DOHH2 (cell line): ENCODE data around the gene CLIC5.

Experiments
- EZH2phosphoT487 ChIP-seq: fragments of 200-600 bp; sonication (generic); IDR thresholded peaks from 2 replicates; pipeline ENCODE4 v1.6.1; 2017; ENCODE audit warnings: borderline replicate concordance, mild to moderate bottlenecking, antibody characterized with exemption, low read length, moderate library complexity, mixed read lengths
- TF ChIP-seq, protein P1 (sequence below): fragments of 200-600 bp; sonication (generic); IDR thresholded peaks from one replicate; pipeline ENCODE4 v1.5.1; 2014; ENCODE audit warnings: antibody characterized with exemption, mild to moderate bottlenecking, low read depth, low read length; ENCODE audit not compliant: poor library complexity, severe bottlenecking

DNA sequence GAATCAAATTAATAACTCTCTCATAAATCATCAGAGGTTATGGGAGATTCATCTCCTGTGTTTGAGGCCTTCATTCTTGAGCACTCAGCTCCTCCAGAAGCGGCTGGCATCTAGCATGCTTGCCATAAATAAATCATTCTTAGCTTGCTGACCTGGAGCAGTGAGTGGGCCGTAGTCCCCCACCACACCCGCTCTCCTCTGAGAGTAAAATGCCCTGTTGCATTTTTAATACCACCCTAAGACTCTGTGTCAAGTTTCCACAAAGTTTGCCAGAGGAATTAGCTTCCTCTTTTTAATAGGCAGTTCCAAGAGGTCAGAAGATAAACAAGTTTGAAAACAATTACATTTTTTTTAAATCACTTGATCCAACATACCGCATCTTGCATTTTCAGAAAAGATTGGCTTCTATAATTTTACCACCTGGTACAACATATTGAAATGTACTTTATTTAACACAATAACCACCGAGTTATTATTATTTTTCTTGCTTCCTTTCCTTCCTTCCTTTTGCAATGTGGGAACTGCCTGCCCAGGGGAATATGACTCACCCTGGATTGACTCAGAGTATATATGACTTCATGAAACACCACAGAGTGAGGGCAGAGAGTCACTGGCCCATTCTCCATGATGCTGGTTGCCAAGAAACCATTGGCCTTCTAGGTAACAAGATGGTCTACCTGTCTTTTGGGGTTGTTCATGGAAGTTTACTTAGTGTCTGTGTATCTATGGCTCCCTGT is 29.4 kb upstream of the CLIC5 start:
- TF ChIP-seq, protein P1, sequence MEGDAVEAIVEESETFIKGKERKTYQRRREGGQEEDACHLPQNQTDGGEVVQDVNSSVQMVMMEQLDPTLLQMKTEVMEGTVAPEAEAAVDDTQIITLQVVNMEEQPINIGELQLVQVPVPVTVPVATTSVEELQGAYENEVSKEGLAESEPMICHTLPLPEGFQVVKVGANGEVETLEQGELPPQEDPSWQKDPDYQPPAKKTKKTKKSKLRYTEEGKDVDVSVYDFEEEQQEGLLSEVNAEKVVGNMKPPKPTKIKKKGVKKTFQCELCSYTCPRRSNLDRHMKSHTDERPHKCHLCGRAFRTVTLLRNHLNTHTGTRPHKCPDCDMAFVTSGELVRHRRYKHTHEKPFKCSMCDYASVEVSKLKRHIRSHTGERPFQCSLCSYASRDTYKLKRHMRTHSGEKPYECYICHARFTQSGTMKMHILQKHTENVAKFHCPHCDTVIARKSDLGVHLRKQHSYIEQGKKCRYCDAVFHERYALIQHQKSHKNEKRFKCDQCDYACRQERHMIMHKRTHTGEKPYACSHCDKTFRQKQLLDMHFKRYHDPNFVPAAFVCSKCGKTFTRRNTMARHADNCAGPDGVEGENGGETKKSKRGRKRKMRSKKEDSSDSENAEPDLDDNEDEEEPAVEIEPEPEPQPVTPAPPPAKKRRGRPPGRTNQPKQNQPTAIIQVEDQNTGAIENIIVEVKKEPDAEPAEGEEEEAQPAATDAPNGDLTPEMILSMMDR = no peak
- TF ChIP-seq EZH2phosphoT487 = no peak
